HG03575 (cell line): ENCODE data around the gene ENOX1.

Experiments used
- ATAC-seq: cut with Tn5 transposase; IDR thresholded peaks from one replicate; pipeline ENCODE4 v1.9.1; 2021; ENCODE audit not compliant: unreplicated experiment, insufficient number of reproducible peaks, low FRiP score; ENCODE audit errors: extremely low read depth

Gene ENOX1

GRCh38 chr13:43787518-43787891 lies 733 bp upstream of the ENOX1 start:
- no peak for ATAC-seq

DNA sequence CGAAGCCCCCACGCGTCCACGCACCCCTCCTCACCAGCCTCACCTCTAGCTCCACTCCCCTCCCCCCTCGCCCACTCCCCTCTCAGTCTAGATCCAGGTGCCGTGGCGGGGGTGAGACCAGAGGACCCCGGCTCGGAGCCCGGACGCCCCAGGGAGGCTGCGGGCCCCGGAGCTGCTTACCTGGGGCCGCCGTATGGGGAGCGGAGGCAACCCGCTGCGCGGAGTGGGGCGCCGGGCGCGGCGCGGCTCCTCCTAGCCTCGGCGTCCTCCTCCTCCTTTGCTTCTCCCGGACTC lies 353 bp downstream of the ENOX1 start:
- ATAC-seq = no peak

DNA sequence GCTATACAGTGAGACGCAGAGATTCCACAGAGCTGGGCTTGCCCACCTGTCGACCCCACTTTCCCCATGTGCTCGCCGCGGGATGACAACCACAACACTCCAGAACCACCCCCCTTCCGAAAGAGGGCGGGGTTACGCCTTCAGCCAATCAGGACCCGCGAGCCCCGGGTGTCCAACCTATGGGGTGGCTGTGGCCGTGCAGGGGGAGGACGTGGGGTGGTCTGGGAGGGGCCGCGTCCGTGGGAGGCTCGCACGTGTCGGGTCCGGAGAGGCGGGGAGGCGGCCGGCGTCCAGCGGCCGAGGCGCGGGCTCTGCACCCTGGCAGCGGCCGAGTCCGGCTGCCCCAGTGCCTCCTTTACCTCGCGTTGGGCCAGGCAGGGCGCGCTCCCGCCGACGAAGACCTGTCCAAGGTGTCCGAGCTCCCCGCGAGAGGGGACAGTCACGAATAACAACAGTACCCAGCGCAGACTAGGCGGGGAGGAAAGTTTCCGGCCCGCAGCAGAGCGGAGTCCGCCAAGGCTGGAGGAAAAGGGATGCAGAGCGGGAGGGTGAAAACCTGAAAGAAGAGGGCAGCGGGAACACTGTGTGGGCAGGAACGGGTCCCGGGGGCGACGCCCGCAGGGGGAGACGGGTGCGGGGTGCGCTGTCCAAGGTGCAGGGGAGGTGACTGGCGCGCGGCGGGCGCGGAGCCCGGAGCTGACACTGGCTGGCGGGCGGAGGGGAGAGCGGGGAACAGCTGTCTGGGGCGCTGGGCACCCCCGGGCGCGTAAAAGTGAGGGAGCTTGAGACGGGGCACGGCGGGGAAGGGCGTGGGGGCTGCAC lies 911 bp downstream of the ENOX1 start:
- ATAC-seq = no peak

GRCh38 chr13:43785261-43785649 lies 1.5 kb downstream of the ENOX1 start:
- no peak for ATAC-seq

DNA sequence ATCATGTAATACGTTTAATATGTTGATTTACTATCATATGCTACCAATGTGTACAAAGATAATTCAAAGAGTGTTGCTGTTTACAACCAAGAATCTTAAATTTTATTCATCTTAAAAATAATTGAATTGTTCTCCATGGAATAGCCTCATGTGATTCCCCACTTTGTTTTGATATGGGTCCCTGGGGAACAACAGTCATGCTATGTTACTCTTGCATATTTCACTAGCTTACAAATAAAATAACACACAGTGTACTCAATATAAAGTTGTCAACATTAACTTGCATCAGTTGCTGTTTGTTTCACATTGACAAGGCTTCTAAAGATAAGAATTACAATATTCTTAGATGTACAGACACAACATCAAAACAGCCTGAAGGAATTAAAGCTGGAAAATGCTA lies 2.3 kb downstream of the ENOX1 start:
- no peak for ATAC-seq

GRCh38 chr13:43783820-43784219 lies 3.0 kb downstream of the ENOX1 start:
- no peak for ATAC-seq

DNA sequence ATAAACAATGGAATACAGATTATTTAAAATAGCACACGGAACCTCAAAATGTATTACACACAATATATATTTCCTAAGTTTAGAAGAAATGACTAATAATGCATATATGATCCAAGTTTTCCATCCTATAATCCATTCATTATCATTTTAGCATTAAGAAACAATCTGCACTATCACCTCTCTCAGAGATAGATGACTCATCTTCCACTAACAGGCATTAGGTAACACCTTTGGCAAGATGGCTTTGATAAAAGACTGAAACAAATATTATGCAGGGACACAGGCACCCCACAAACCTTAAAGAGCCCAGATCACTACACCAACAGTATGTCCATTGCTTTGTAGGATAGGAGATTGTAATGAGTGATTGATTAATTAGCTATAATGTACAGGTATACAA lies 4.1 kb downstream of the ENOX1 start:
- ATAC-seq = no peak

- no peak for ATAC-seq
Observed at GRCh38 chr13:43780666-43781065, 6.1 kb downstream of the ENOX1 start.

DNA sequence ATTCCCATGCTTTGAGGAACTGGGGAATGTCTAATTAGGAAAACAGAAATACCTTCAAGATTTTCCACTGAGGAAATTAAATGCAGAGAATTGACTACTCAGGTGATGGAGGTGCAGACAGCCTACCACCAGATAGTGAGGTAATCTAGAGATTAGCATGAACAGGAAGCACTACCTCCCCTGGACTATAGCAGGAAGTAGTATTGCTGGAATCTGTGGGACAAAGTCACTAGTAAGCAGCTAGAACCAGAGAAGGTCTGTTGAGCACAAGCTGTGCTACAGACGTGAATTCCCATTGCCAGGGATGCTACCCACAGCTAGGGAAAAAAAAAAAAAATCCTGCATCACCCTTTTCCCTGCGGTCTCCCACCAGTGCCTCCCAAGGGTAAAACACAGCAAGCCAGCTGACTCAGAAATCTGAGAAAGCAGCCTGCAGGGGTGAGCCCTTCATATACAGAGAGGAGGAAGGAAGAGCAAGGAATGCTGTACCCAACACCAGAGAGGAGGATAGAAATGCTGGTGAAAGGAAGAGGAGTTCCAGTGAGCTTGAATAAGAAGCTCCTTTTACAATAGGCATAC lies 10.2 kb downstream of the ENOX1 start:
- ATAC-seq = no peak

DNA sequence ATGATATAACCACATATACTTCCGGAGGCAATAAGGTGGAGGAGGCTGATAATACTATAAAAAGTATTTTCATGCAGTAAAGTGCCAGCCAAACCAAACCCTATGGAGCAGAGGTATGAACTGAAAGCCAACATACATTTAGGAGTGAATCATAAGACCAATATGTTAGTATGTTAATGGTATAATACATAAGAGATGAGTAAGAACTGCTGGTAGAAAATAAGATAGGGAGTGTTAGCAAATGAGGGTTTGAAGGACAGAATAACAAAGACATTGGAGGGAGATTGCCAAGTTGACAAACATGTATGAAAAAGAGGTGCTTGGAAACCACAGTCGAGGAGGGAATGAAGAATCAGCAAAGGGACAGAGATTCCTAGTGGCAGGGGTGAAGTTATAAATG lies 10.8 kb downstream of the ENOX1 start:
- no peak for ATAC-seq

DNA sequence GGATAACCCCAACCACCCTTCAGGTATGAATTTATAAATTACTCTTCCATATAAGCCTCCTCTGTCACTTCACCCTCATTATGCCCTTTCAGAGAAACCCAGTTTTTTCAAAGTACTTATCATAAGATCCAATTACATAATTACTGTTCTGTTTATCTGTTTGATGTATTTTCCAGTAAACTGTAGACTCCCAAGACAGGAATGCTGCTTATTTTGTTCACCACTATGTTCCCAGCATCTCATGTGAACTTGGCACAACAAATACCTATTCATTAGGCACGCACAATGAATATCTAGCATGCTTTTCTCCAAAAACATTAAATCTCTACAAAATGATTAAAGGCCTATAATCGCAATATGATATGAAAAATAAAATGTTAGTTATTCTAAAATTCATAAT lies 13.2 kb downstream of the ENOX1 start:
- ATAC-seq = no peak

DNA sequence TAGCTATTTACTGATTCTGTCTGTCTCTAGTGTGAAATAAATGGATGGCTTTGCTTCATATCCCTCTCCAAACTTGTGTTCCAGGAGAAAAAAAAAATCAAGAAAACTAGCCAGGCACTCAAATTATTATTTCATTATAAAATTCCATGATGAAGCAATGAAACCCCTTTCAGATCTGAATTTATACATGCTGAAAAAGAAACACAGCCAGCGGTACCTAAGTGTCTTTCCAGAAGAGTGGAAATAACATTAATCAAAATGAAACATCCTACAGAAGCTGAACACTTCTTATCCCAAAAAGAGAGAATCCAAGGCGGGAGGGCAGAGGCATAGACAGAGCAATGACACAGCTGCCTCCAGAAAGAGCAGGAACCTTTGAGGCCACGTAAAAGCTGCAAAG lies 15.9 kb downstream of the ENOX1 start:
- no peak for ATAC-seq

- no peak for ATAC-seq
Observed at GRCh38 chr13:43769529-43769928, 17.2 kb downstream of the ENOX1 start.

DNA sequence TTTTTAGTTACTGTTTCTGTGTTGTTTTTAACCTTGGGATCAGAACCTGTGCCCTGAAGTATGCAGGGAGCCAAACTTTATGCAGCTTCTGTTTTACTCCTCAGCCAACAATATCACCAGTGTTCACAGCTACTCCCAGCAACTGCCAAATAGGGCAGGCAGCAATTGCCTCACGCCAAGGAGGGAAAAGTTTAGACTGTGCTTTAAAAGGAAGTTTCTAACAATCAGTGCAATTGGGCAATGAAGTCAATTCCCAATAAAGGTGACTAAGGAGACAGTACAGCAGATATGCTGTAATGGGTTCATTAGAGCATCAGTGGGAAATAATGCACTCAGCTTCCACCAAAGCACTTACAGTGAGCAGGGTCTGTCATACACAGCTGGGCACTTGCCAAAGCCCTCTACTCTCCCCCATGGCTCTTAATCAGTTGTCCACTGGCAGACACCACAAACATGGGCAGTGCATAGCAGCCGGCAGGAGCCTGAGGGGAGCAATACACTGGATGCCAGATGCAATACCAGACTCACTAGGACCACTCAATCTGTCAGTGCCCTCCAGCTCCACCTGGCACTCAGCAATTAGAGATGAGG lies 19.3 kb downstream of the ENOX1 start:
- no peak for ATAC-seq

DNA sequence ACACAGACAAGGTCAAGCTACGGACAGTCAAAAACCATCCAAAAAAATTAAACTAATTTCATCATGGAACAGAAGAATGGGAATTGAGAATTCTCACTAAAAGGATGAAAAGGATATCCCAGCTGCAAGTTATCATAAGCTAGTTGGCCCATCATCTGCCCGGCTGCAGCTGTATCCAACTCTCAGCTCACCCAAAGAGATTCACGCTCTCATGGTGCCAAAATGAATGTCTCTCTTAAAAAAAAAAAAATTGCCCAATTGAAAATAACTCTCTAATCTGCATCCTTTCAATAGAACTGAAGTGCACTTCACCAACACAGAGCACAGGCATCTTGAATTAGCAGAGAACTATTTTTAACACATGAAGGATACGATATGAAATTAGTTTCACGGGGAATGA lies 20.0 kb downstream of the ENOX1 start:
- ATAC-seq = no peak

DNA sequence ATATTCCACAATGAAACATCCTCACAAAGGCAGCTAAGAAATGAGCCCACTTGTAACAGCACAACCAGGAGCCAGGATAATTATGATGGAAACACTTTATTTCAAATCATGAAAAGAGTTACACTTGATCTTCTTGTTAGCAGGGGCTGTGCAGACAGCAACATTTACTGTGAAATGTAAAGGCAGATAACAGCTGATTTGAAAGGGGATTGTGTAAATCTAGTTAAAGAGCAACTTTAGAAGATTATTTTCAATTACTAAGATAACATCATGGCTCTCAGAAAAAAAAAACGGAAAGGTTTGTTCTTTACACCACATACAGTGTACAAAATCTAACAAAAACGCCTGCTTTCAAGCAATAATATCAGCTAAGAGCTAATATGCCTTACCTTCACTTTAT lies 22.4 kb downstream of the ENOX1 start:
- no peak for ATAC-seq

- no peak for ATAC-seq
Observed at GRCh38 chr13:43763143-43763759, 23.5 kb downstream of the ENOX1 start.

DNA sequence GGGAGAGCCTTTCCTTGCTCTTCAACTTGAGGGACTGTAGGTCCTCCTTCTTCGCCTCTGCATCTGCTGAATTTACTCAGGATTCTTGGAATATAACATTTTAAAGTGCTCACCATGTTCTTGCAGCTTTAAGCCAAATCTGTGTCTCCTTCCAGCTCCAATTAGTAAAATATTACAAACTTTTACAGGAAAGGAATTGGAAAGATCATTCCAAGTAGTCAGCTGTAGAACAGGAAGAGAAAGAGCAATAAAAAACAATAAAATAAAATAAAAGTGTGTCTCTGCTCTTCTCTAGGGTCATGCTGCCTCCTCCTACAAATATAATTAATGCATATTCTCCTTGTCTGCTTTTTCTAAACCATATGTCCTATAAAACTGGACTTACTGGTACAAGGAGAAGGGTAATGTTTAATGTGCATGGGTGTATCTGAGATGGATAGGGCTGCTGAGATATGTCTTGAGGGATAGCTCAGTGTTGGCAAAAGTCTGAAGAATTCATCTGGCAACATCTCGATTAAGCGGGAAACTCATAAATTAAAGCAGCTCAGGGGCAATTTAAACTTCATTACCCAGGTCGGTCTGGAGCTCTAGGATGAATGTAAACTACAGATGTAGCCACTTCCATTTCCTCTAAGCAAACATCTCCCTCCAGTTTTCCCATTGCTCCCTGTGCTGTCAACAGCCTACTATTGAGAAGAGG lies 25.0 kb downstream of the ENOX1 start:
- no peak for ATAC-seq

DNA sequence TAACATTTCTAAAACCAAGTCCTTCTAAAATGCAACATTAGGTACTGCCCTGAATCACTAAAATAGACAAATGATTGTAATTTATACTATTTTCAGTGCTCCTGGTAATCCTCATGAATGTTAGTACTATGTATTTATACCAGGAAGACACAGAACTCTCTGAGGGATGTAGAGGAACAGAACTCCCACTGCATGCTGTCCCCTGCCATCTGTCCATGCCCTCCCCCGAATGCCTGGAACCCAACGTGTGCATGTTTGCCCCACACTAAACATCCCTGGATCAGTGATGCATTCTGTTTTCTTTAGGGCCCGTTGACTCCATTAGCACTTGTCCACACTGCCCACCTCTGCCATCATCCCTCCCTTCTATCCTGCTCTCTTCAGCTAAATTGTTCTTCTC lies 26.5 kb downstream of the ENOX1 start:
- no peak for ATAC-seq

DNA sequence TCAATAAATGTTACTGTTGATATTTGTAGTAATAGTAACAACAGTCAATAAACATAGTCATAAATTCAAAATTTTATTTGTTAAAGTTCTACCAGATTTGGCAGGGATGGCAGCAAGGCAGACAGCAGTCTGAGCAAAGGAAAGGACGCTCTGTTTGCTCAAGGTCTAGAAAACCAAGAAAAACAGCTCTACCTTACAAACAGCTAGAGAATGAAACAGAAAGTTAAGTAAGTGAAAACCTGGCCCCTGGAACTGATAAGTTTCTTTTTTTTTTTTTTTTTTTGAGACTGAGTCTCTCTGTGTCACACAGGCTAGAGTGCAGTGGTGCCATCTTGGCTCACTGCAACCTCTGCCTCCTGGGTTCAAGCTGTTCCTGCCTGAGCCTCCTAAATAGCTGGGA lies 27.9 kb downstream of the ENOX1 start:
- ATAC-seq = no peak
